ENCODE measurements around the gene SKIL. TPM values are rescaled to one million over a fixed set of nuclear protein-coding genes. Genes with fewer than 3 reads are reported as not detected.
"Not testable (repeated sequence)": the region's sequence is repeated elsewhere in the genome, so short reads cannot be mapped to it uniquely, and the experiment has no call there.

The SKIL gene, protein sequence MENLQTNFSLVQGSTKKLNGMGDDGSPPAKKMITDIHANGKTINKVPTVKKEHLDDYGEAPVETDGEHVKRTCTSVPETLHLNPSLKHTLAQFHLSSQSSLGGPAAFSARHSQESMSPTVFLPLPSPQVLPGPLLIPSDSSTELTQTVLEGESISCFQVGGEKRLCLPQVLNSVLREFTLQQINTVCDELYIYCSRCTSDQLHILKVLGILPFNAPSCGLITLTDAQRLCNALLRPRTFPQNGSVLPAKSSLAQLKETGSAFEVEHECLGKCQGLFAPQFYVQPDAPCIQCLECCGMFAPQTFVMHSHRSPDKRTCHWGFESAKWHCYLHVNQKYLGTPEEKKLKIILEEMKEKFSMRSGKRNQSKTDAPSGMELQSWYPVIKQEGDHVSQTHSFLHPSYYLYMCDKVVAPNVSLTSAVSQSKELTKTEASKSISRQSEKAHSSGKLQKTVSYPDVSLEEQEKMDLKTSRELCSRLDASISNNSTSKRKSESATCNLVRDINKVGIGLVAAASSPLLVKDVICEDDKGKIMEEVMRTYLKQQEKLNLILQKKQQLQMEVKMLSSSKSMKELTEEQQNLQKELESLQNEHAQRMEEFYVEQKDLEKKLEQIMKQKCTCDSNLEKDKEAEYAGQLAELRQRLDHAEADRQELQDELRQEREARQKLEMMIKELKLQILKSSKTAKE
- polyA plus RNA-seq (2014; cell fraction: cytosol; rRNA removed): 18.7 and 19.2 TPM in 2 replicates
- polyA plus RNA-seq (2014; cell fraction: nucleus; rRNA removed): 19.8 and 27.6 TPM in 2 replicates

DNA sequence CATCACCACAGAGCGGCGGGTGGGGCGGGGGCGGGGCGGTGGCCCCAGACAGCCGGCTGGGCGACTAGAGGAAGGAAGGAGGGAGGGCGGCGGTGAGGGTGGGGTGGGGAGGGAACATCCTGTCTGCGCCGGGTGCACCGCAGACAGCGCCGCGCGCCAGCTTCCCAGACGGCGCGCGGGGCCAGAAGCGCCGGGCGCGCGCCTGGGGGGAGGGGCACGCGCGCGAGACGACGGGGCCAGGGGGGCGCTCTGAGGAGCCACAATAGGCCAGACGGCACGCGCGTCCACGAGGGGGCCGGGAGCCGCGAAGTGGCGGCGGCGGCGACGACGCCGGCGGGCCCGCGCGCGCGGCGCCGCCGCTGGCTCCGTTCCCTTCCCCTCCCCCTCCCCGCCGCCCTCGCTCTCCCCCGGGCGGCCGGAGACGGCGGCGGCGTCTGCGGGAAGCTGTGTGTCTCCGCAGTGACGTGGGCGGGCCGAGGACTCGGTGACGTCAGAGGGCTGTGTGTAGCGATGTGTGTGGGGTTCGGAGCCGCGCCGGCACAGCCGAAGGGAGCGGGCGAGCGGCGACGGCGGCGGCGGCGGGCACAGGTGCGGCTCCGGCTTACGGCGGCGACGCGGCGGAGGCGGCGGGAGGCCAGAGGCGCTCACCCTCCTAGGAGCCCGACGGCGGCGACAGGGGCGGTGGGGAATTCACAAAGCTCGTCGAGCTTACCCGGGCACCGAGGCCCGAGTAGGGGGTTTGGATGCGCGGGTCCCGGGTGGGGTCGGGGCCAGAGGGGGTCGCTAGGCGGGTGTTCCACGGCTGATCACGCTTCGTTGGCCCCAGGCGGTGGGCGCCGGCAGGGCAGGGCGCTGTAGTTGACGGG lies at the start of gene SKIL:
Gene SKIL, plus strand, starts transcription at position 540 of the 866 bp plus-strand sequence. CDS start 2,617 bp downstream, outside the sequence.
- peak; percentile 97 for DNase-seq (ENCODE audit: low spot score)

DNA sequence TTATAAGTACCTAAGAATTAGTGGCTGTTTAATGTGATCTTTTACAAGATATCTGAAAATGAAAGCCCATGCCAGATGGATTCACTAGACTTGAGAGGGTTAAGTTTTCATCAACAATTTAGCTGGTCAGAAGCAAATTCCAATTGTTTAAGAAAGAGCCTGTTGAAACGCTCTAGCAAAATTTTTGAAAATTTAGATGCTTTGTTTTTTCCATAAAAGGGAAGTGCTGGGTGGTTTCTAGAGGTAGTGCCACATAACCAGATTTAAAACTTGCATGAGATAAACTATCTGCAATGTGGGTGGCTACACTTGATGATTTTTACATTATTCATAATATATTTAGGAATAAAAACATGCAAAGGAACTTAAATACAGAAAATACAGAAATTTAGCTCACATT lies 48.5 kb upstream of the SKIL start:
- DNase-seq (ENCODE audit: low spot score): no peak

DNA sequence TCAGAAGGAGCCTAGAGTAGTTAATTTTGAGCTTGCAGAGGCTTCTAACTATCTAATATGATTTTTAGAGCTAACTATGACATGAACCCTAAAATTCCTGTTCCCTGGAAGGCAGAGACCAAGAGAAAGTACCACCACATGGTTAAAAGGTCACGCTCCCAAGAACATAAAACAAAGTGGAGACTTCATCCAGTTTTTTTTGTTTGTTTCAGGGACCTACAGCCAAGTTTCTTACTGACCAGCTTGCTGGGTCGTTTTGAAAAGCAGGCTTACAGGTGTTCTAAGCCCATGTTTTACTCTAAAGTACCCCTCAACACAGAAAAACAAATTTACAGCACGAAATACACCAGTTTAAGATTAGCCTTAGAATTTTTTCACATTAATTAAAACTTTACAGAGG lies 39.6 kb upstream of the SKIL start:
- no peak for DNase-seq (ENCODE audit: low spot score)

DNA sequence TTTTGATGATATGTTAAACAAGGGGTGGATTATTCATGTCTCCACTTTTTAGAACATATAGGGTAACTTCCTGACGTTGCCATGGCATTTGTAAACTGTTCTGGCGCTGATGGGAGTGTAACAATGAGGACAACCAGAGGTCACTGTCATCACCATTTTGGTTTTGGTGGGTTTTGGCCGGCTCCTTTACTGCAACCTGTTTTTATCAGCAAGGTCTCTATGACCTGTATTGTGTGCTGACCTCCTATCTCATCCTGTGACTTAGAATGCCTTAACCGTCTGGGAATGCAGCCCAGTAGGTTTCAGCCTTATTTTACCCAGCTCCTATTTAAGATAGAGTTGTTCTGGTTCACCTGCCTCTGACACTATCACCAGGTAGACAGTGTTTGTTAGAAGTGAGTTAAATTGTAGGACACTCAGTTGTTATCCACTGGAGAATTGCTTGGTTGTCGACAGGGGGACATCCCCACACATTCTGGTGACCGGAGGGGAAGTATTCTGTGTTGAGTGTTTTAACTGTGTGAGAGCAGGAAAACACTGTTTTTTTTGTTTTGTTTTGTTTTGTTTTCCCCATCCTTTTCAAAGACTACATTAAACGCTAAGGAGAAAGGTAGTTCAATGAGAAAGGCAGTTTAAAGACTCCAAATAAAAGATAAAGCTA lies 36.9 kb upstream of the SKIL start:
- no peak for DNase-seq (ENCODE audit: low spot score)

DNA sequence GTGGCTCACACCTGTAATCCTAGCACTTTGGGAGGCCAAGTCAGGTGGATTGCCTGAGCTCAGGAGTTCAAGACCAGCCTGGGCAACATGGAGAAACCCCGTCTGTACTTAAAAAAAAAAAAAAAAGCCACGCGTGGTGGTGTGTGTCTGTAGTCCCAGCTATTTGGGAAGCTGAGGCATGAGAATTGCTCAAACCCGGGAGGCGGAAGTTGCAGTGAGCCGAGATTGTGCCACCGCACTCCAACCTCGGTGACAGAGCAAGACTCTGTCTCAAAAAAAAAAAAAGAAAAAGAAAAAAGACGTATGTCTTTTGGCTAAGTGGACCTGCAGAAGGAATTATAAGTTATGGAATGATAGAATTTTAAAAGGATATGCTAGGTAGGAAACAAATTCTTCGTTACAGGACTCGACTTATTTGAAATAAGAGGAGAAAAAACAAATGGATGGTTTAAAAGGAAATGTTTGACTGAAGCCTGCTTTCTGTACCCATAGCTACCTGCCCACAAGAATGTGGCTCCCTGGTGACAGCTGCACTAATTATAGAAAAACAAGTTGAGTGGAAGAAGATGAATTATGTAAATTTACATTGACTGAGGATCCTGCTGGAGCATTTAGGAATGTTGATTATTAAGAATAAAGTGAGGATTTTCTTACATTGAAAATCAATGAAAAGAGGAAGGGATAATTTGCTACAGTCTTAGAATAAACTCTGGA lies 36.0 kb upstream of the SKIL start:
- no peak for DNase-seq (ENCODE audit: low spot score)

DNA sequence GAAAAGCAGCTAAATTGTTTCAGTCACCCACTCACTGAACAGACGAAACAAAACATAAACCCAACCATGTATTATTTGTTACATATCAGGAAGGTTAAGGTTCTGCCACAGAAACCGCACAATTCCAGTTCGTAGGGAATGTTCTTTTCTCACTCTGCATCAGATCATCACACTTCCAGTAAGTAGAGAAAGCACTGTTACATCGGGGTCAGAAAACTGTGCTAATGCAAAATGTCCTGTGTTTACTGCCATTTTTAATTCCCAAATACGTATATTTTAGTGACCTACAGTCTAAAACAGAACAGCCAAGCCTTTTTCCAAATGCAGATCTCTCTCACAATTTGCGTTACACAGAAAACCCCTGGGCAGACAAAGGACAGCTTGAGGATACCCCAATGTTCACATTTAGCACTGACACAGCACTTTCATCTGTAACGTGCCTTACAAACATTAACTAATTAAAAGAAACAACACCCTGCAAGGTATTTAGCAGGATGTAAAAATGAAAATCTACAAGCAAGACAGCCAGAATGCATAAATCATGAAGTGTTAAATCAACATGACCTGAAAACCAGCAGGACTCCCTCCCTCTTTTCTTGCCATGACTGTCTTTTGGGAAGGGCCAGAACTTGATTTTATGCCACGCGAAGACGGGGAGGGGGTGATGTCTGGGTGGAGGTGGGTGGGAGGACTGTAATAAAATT lies 34.8 kb upstream of the SKIL start:
- DNase-seq (ENCODE audit: low spot score): no peak

DNA sequence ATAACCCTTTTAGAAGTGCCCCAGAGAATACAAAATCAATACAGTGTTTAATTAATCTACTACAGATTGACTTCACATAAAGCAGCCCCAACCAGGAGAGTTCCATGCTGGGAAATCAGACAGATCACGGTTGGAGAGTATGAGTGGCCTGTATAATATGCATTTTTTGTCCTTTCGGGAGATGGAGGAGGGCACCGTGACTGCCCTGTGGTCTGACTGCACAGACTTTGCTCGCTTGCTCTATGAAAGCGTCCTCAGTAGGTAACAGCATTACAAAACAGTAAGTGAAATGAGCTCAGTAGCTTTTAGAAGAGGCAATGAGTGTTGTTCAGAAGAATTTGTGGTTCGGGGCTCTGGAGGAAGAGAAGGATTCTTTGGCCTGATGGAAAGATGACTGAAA lies 34.2 kb upstream of the SKIL start:
- DNase-seq (ENCODE audit: low spot score): no peak

DNA sequence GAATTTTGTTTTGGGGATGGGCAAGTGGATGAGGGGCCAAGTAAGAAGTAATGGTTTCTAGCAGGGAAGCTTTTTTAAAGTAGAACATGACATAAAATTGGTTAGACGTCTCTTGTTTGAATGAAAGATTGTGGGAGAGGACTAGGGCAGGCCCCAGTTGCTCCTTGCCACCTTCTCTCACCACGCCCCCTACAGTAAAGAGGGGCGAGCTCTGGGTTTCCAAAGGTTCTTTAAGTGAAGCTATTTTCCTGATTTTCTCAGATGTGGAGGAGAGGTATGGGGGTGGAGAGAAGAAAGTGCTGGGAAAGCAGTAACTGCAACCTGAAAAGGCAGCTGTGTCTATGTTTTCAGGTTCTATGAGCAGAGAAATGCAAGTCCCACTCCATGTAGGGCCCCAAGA lies 32.6 kb upstream of the SKIL start:
- no peak for DNase-seq (ENCODE audit: low spot score)

DNA sequence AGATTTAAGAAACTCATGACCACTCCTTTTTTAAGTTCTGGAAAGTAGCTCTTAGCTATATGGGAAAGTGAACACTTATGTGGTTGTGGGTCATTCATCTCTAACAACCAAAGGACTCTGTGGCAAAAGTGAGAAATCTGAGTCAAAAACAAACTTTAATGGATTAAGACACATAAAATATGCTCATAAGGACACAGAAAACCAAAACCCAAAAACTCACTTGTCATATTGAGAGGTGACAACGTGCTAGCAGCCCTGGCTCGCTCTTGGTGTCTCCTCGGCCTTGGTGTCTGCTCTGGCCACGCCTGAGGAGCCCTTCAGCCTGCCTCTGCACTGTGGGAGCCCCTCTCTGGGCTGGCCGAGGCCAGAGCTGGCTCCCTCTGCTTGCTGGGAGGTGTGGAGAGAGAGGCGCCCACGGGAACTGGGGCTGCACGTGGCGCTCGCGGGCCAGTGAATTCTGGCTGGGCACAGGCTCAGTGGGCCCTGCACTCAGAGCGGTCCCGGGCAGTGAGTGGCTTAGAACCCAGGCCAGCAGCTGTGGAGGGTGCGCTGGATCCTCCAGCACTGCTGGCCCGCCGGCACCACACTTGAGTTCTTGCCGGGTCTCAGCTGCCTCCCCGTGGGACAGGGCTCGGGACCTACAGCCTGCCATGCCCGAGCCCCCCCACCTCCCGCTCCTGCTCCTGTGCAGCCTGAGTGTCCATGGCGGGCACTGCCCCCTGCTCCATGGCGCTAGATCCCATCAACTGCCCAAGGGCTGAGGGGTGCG lies 30.3 kb upstream of the SKIL start:
- no peak for DNase-seq (ENCODE audit: low spot score)

DNA sequence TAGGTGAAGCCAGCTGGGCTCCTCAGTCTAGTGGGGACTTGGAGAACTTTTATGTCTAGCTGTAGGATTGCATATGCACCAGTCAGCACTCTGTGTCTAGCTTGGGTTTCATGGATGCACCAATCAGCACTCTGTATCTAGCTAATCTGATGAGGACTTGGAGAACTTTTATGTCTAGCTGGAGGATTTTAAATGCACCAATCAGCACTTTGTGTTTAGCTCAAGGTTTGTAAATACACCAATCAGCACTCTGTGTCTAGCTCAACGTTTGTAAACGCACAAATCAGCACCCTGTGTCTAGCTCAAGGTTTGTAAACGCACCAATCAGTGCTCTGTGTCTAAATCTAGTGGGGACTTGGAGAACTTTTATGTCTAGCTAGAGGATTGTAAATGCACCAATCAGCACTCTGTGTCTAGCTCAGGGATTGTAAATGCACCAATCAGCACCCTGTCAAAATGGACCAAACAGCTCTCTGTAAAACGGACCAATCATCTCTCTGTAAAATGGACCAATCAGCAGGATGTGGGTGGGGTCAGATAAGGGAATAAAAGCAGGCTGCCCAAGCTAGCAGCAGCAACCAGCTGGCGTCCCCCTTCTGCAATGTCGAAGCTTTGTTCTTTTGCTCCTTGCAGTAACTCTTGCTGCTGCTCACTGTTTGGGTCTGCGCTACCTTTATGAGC lies 29.5 kb upstream of the SKIL start:
- DNase-seq (ENCODE audit: low spot score): not testable (repeated sequence)

DNA sequence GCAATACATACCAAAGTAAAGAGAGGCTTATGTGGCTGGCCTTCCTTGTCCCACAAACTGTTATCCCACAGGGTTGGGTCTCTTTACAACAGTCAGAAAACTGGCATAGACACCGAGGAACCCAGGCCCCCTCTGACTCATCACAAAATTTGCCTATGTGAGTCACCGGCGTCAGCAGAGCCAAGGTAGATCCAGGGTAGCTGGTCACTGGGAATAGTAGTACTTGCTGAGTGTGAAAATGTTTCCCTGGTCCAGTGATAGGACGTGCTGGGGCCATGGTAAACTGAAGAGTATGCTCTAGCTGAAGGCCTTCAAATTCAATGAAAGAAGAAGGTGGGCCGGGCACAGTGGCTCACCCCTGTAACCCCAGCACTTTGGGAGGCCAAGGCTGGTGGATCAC lies 27.1 kb upstream of the SKIL start:
- DNase-seq (ENCODE audit: low spot score): no peak

DNA sequence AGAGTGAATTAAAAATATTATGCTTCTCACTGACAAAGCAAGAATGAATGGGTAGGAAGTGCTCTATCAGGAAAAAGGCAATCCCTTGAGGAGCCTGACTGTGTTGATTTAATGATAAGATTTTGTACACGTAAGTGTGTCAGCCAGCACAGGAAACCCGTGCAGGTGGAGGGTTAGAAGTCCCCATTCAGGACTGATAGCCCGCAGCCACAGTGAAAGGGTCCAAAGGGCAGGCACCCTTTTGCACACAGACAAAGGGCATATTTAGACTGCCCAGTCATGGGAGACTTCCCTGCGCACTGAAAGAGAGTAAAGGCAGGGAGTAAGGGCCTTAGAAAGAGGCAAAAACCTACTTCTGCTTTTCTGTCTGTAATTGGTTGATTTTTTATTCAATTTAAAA lies 26.4 kb upstream of the SKIL start:
- DNase-seq (ENCODE audit: low spot score): no peak

DNA sequence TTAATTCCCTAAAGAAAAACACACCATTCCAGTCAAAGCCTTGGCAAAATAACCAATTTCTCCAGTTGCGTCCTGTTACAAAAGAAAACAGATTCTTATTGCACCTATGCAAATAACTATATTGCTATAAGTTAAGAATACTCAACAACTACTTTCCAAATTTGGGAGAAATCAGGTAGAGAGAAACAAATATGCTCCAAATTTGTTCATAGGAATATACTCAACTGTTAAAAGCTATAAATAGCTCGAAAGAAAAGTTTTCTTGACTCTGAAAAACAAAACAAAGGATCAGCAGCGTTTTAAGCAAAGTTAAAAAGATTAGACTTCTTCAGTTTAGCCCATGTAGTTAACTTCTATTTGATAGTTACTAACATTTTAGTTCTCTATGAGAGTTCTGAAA lies 20.1 kb upstream of the SKIL start:
- no peak for DNase-seq (ENCODE audit: low spot score)

DNA sequence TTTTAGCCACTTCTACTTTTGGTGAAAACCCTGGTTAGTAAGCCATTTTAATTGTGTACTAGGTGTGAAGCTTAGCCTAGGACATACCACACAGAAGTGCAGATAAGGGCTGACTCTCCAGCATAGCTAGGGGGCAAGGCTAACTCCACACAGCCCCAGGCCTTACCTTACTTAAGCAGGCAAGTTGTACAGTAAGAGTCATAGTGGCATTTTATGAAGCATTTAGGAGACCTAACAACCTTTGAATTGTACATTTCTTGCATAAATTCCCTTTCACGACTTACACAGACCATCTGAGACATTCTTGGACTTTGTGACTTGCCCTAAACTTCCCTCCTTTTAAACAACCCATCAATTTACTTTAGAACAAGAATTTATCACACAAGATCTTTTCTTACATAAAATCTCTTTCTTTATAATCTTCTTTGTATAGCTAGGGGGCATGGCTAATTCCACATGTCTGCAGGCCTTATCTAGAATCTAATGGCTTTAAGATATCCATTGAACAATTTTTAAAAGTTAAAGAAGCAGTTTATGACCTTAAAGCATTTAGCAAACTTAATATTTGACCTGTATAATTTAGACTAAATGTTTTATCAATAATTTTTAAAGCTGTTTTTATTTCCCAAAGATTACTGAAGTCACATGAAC lies 18.7 kb upstream of the SKIL start:
- no peak for DNase-seq (ENCODE audit: low spot score)

DNA sequence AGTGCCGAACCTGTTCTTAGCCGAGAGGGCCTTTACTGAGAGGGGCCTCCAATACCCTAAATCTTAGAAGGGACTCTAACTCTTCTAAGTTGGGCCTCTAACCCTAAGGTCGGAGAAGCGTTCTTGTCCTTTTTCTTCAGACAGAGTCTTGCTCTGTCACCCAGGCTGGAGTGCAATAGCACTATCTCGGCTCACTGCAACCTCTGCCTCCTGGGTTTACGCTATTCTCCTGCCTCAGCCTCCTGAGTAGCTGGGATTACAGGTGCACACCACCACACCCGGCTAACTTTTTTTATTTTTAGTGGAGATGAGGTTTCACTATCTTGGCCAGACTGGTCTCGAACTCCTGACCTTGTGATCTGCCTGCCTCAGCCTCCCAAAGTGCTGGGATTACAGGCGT lies 15.2 kb upstream of the SKIL start:
- not testable (repeated sequence) for DNase-seq (ENCODE audit: low spot score)

DNA sequence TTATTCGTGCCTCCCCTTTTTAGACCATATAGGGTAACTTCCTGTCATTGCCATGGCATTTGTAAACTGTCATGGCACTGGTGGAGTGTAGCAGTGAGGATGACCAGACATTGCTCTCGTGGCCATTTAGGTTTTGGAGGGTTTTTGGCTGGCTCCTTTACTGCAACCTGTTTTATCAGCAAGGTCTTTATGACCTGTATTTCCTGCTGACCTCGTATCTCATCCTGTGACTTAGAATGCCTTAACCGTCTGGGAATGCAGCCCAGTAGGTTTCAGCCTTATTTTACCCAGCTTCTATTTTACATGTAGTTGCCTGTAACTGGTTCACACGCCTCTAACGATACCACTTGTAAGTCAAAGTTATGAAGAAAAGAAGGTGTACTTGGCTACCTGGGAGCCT lies 13.7 kb upstream of the SKIL start:
- not testable (repeated sequence) for DNase-seq (ENCODE audit: low spot score)

DNA sequence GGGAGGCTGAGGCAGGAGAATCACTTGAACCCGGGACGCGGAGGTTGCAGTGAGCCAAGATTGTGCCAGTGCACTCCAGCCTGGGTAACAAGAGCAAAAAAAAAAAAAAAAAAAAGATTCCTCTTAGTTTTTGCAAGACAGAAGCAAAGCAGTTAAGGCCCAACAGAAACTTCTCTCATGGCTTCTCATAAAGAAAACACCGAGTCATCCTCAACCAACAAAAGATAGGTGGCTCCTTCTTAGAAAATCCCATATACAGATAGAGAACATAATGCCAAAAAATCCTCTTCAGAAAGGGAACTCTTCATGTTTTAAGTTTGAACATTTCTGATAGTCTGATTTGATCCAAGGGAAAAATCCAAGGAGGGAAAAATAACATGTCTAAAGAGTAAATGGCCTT lies 12.5 kb upstream of the SKIL start:
- no peak for DNase-seq (ENCODE audit: low spot score)
